Measurements from ENCODE around the gene CDC42BPB. TPM values are rescaled to one million over a fixed set of nuclear protein-coding genes. Genes with fewer than 3 reads are reported as not detected.

CDC42BPB gene
- polyA plus RNA-seq, 1 donor (not counting 4 experiments of a cell fraction or from before 2014, with no cell fraction given): 41.3 TPM

GRCh38 chr14:102925646-102926045 lies 131.7 kb downstream of the CDC42BPB start:
- Histone ChIP-seq H3K4me1 (ENCODE audit: control insufficient read depth, extremely low read depth, insufficient read depth, low read length) (peaks cover 22% of the 10 kb centered on the region), H3K9ac (ENCODE audit: control insufficient read depth, extremely low read depth, insufficient read depth, low read length) (no peak overlapping the region), H3K9me3 (ENCODE audit: control insufficient read depth, low read depth, low read length) (peaks cover 1% of the 10 kb centered on the region), H3K4me3 (ENCODE audit: control insufficient read depth in 2 of 3, extremely low read depth in 1 of 3, insufficient read depth in 2 of 3, low read depth in 1 of 3, low read length in 3 of 3) (no peak overlapping the region), H3K4me2 (ENCODE audit: control insufficient read depth, extremely low read depth, insufficient read depth, low read depth, low read length) (no peak overlapping the region), H3K27me3 (ENCODE audit: control insufficient read depth, extremely low read depth, insufficient read depth, low read length) (peaks cover 48% of the 10 kb centered on the region), H2AFZ (ENCODE audit: control insufficient read depth, low read length) (no peak overlapping the region), H4K20me1 (ENCODE audit: control insufficient read depth, extremely low read depth, insufficient read depth, low read length) (no peaks in the 10 kb centered on the region), H3K9me1 (ENCODE audit: control insufficient read depth, extremely low read depth, insufficient read depth, low read length) (no peaks in the 10 kb centered on the region), H3K36me3 (ENCODE audit: control insufficient read depth in 2 of 2, extremely low read depth in 1 of 2, insufficient read depth in 2 of 2, low read length in 2 of 2) (no peaks in the 10 kb centered on the region), H3K79me2 (ENCODE audit: control insufficient read depth, insufficient read depth, low read length) (no peaks in the 10 kb centered on the region), H3K27ac (ENCODE audit: control insufficient read depth, insufficient read depth, low read length) (no peak overlapping the region)
- DNase-seq (ENCODE audit: low read depth, low spot score) (no peak), FAIRE-seq (no peak)
- TF ChIP-seq, protein P1, sequence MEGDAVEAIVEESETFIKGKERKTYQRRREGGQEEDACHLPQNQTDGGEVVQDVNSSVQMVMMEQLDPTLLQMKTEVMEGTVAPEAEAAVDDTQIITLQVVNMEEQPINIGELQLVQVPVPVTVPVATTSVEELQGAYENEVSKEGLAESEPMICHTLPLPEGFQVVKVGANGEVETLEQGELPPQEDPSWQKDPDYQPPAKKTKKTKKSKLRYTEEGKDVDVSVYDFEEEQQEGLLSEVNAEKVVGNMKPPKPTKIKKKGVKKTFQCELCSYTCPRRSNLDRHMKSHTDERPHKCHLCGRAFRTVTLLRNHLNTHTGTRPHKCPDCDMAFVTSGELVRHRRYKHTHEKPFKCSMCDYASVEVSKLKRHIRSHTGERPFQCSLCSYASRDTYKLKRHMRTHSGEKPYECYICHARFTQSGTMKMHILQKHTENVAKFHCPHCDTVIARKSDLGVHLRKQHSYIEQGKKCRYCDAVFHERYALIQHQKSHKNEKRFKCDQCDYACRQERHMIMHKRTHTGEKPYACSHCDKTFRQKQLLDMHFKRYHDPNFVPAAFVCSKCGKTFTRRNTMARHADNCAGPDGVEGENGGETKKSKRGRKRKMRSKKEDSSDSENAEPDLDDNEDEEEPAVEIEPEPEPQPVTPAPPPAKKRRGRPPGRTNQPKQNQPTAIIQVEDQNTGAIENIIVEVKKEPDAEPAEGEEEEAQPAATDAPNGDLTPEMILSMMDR (optimal IDR thresholded peaks at IDR 0.05 in 1 of 3, IDR thresholded peaks at IDR 0.05 in 1 of 3, conservative IDR thresholded peaks at IDR 0.05 in 1 of 3; ENCODE audit: extremely low read depth in 1 of 3, insufficient read depth in 2 of 3, low read length in 3 of 3): no peak
- TF ChIP-seq EZH2 (IDR thresholded peaks at IDR 0.05; ENCODE audit: low read length): no peak
- dilution Hi-C loops (cut with MboI; ENCODE audit: extremely low pct_ligation_motif_present, low sequenced_read_pairs): no loop called here

DNA sequence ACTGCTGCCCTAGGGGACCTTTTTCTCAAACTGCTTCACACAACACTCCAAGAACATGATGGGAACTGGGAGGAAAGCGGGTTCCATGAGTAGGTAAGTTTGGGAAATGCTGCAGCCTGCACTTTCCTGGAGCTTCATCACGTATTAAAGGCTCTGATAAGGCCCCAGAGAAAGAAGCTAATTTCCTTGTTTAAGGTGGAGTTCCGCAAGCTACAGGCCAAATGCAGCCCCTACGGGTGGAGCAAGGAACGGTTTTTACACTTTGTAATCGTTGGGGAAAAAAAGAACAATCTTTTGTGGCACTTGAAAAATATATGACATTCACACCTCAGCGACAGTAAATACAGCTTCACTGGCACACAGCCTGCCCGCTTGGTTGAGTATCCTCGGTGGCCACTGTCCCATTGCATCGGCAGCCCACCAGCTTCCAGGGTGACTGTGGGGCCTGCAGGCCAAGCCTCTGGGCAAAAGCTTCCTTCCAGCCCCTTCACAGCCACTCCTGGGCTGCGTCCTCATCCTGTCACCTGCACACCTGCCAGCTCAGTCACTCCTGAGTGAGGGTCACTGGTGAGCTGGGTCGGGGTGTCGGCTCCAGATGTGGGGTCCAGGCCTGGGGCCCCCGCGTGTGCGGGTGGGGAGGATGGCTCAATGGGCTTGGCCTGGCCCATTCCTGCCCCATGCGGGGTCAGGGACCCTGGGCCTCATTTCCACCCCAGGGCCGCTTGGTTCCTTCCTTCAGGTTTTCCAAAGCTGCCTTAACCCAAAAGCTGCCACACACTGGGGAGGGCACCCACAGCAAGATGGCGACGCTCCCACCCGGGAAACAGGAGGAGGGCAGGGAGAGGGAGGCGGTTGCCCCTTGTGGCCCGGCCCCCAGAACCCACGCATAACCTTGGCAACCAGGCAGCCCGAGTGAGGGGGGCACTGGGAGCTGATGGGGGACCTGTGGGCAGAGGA lies 132.4 kb downstream of the CDC42BPB start:
- Histone ChIP-seq H3K9me3 (ENCODE audit: control insufficient read depth, low read depth, low read length) (peaks cover 1% of the 10 kb centered on the region), H4K20me1 (ENCODE audit: control insufficient read depth, extremely low read depth, insufficient read depth, low read length) (no peaks in the 10 kb centered on the region), H3K9ac (ENCODE audit: control insufficient read depth, extremely low read depth, insufficient read depth, low read length) (no peak overlapping the region), H3K79me2 (ENCODE audit: control insufficient read depth, insufficient read depth, low read length) (no peaks in the 10 kb centered on the region), H3K27me3 (ENCODE audit: control insufficient read depth, extremely low read depth, insufficient read depth, low read length) (peaks cover 43% of the 10 kb centered on the region), H3K4me2 (ENCODE audit: control insufficient read depth, extremely low read depth, insufficient read depth, low read depth, low read length) (no peak overlapping the region), H3K4me3 (ENCODE audit: control insufficient read depth in 2 of 3, extremely low read depth in 1 of 3, insufficient read depth in 2 of 3, low read depth in 1 of 3, low read length in 3 of 3) (no peak overlapping the region), H3K27ac (ENCODE audit: control insufficient read depth, insufficient read depth, low read length) (no peak overlapping the region), H2AFZ (ENCODE audit: control insufficient read depth, low read length) (no peak overlapping the region), H3K36me3 (ENCODE audit: control insufficient read depth in 2 of 2, extremely low read depth in 1 of 2, insufficient read depth in 2 of 2, low read length in 2 of 2) (no peaks in the 10 kb centered on the region), H3K4me1 (ENCODE audit: control insufficient read depth, extremely low read depth, insufficient read depth, low read length) (peaks cover 22% of the 10 kb centered on the region), H3K9me1 (ENCODE audit: control insufficient read depth, extremely low read depth, insufficient read depth, low read length) (no peaks in the 10 kb centered on the region)
- dilution Hi-C loops (cut with MboI; ENCODE audit: extremely low pct_ligation_motif_present, low sequenced_read_pairs): no loop called here
- FAIRE-seq (no peak), DNase-seq (ENCODE audit: low read depth, low spot score) (no peak)
- TF ChIP-seq EZH2 (IDR thresholded peaks at IDR 0.05; ENCODE audit: low read length): no peak
- TF ChIP-seq, protein P1 (optimal IDR thresholded peaks at IDR 0.05 in 1 of 3, IDR thresholded peaks at IDR 0.05 in 1 of 3, conservative IDR thresholded peaks at IDR 0.05 in 1 of 3; ENCODE audit: extremely low read depth in 1 of 3, insufficient read depth in 2 of 3, low read length in 3 of 3): peak in 1 of 3 experiments; percentile 8
